HCT116 (cell line): ENCODE data around the gene MYLK. TPM values are rescaled to one million over a fixed set of nuclear protein-coding genes. Genes with fewer than 3 reads are reported as not detected.

ENCODE experiments used
- ATAC-seq: fragments of 200-7000 bp; cut with Tn5 transposase; 2 replicates; pipeline ENCODE4 v1.9.1; 2020; ENCODE audit warnings: mild to moderate bottlenecking, moderate library complexity
- BruUV-seq: library from RNA; stranded (reverse); fragments of 400-500 nt; replicated peaks from 2 replicates; lab custom pipeline; 2021; lab: Mats Ljungman, UMichigan
- CTCF ChIA-PET: fragments of 300-600 bp; sonication (Branson Sonifier 250); formaldehyde crosslinking; loops from one replicate; lab custom pipeline; 2021; ENCODE audit warnings: antibody characterized with exemption; lab: Charles Lee
- POLR2A ChIA-PET: fragments of 300-600, 350-600 bp; sonication (Branson Sonifier 250); formaldehyde crosslinking; loops from one replicate; lab custom pipeline; 2021; ENCODE audit warnings: antibody characterized with exemption; lab: Charles Lee
- RAD21 ChIA-PET, 2 experiments: fragments of 300-600 bp; sonication (Branson Sonifier 250); formaldehyde crosslinking; loops; one replicate each; lab custom pipeline; 2023; ENCODE audit warnings: low total read pairs in 2 of 2; ENCODE audit not compliant: uncharacterized antibody in 2 of 2, unreplicated experiment in 2 of 2, low non-redundant PET in 1 of 2; lab: Charles Lee
- DNase-seq: peaks from one replicate; pipeline ENCODE4 v3.0.0-alpha.2; 2010; ENCODE audit warnings: low read depth, low spot score
- H2AFZ ChIP-seq: fragments of 200-600 bp; shearing (Covaris generic), sonication (generic); 2 replicates; pipeline ENCODE4 v1.6.1; 2017; ENCODE audit warnings: low read depth, mixed run types, mixed read lengths, antibody characterized with exemption, low read length; ENCODE audit not compliant: poor library complexity, severe bottlenecking
- H3K27ac ChIP-seq: 2 replicates; pipeline ENCODE4 v1.5.1; 2012; ENCODE audit warnings: low read depth, low read length
- H3K27me3 ChIP-seq: fragments of 200-600 bp; sonication (generic); 2 replicates; pipeline ENCODE4 v1.6.1; 2016; ENCODE audit warnings: mixed run types, low read length, mixed read lengths; ENCODE audit not compliant: insufficient read depth
- H3K36me3 ChIP-seq, 2 experiments: fragments of 200-500 bp in 1 of 2; fragments of 200-600 bp in 1 of 2; sonication (Bioruptor generic) in 1 of 2; sonication (generic) in 1 of 2; 2 replicates each; pipeline versions ENCODE4 v1.5.1 to v1.6.1; 2014 to 2016; ENCODE audit warnings: low read length in 2 of 2, inconsistent platforms in 1 of 2, mixed read lengths in 1 of 2, mixed run types in 1 of 2; ENCODE audit not compliant: insufficient read depth in 2 of 2, control insufficient read depth in 1 of 2
- H3K4me1 ChIP-seq, 2 experiments: fragments of 200-600 bp in 1 of 2; sonication (generic) in 1 of 2; 2 replicates each; pipeline versions ENCODE4 v1.5.1 to v1.6.1; 2012 to 2017; ENCODE audit warnings: low read length in 2 of 2, inconsistent platforms in 1 of 2, mild to moderate bottlenecking in 1 of 2, mixed read lengths in 1 of 2, mixed run types in 1 of 2, moderate library complexity in 1 of 2; ENCODE audit not compliant: insufficient read depth in 2 of 2, control insufficient read depth in 1 of 2
- H3K4me2 ChIP-seq: fragments of 200-600 bp; sonication (generic); 2 replicates; pipeline ENCODE4 v1.6.1; 2017; ENCODE audit warnings: mixed run types, low read length, mixed read lengths
- H3K4me3 ChIP-seq, 2 experiments: fragments of 200-600 bp in 1 of 2; sonication (generic) in 1 of 2; replicated peaks in 1 of 2; 2 replicates each; pipeline ENCODE4 v1.5.1; 2011 to 2016; ENCODE audit warnings: low read length in 2 of 2, control low read depth in 1 of 2, low read depth in 1 of 2, mild to moderate bottlenecking in 1 of 2, mixed read lengths in 1 of 2, mixed run types in 1 of 2
- H3K79me2 ChIP-seq: fragments of 200-600 bp; sonication (generic); 2 replicates; pipeline ENCODE4 v1.6.1; 2017; ENCODE audit warnings: mild to moderate bottlenecking, mixed run types, low read length, moderate library complexity, mixed read lengths; ENCODE audit not compliant: insufficient read depth
- H3K9ac ChIP-seq: fragments of 200-600 bp; sonication (generic); 2 replicates; pipeline ENCODE4 v1.6.1; 2016; ENCODE audit warnings: low read length, mixed read lengths
- H3K9me2 ChIP-seq: fragments of 200-600 bp; sonication (generic), shearing (Covaris generic); 2 replicates; pipeline ENCODE4 v1.6.1; 2017; ENCODE audit warnings: mixed run types, mild to moderate bottlenecking, moderate library complexity; ENCODE audit not compliant: insufficient read depth
- H3K9me3 ChIP-seq, 2 experiments: fragments of 200-500 bp in 1 of 2; fragments of 200-600 bp in 1 of 2; sonication (Bioruptor generic) in 1 of 2; sonication (generic) in 1 of 2; 2 replicates each; pipeline ENCODE4 v1.6.1; 2014 to 2017; ENCODE audit warnings: low read length in 2 of 2, mixed read lengths in 2 of 2, inconsistent platforms in 1 of 2, low read depth in 1 of 2, mild to moderate bottlenecking in 1 of 2, mixed run types in 1 of 2, moderate library complexity in 1 of 2; ENCODE audit not compliant: control insufficient read depth in 1 of 2, insufficient read depth in 1 of 2
- H4K20me1 ChIP-seq: fragments of 200-600 bp; sonication (generic), shearing (Covaris generic); 2 replicates; pipeline ENCODE4 v1.6.1; 2017; ENCODE audit warnings: mixed run types, mild to moderate bottlenecking, moderate library complexity; ENCODE audit not compliant: insufficient read depth
- ATF3 ChIP-seq: IDR thresholded peaks from 2 replicates; pipeline ENCODE4 v1.6.1; 2012
- CEBPB ChIP-seq: IDR thresholded peaks from 2 replicates; pipeline ENCODE4 v1.6.1; 2012; ENCODE audit warnings: low read depth
- JUND ChIP-seq: IDR thresholded peaks from 2 replicates; pipeline ENCODE4 v1.6.1; 2012
- MAX ChIP-seq: IDR thresholded peaks from 2 replicates; pipeline ENCODE4 v1.6.1; 2012
- POLR2A ChIP-seq: IDR thresholded peaks from 2 replicates; pipeline ENCODE4 v1.7.0; 2011; ENCODE audit warnings: borderline replicate concordance; ENCODE audit not compliant: insufficient read depth, insufficient read length; ENCODE audit errors: extremely low read depth
- POLR2AphosphoS5 ChIP-seq: IDR thresholded peaks from 2 replicates; pipeline ENCODE4 v1.6.1; 2011; ENCODE audit warnings: mild to moderate bottlenecking, low read depth, low read length, moderate library complexity
- RAD21 ChIP-seq: IDR thresholded peaks from 2 replicates; pipeline ENCODE4 v1.6.1; 2012; ENCODE audit warnings: low read depth, mild to moderate bottlenecking
- SIN3A ChIP-seq: IDR thresholded peaks from 2 replicates; pipeline ENCODE4 v1.6.1; 2012; ENCODE audit warnings: low read depth
- SP1 ChIP-seq: IDR thresholded peaks from 2 replicates; pipeline ENCODE4 v1.6.1; 2012; ENCODE audit warnings: low read depth
- ZBTB33 ChIP-seq: IDR thresholded peaks from 2 replicates; pipeline ENCODE4 v1.6.1; 2011; ENCODE audit warnings: mild to moderate bottlenecking, low read length, moderate library complexity; ENCODE audit not compliant: insufficient replicate concordance; ENCODE audit errors: extremely low read depth
- ZNF274 ChIP-seq: fragments of 200-500 bp; sonication (Bioruptor generic); IDR thresholded peaks from 2 replicates; pipeline ENCODE4 v1.6.1; 2014; ENCODE audit warnings: mild to moderate bottlenecking, low read depth, low read length, inconsistent platforms
- intact Hi-C: fragments of 100-400 bp; cut with micrococcal nuclease; formaldehyde crosslinking; loops from 2 replicates; pipeline ENCODE4 v1.10.0; 2022
- total RNA-seq: library from RNA; stranded (reverse); gene quantifications from one replicate; pipeline ENCODE4 v1.2.1, GENCODE V29; 2021; ENCODE audit not compliant: unreplicated experiment

The MYLK gene
- total RNA-seq, 1 experiment from 2014 or later: 3.8 TPM

DNA sequence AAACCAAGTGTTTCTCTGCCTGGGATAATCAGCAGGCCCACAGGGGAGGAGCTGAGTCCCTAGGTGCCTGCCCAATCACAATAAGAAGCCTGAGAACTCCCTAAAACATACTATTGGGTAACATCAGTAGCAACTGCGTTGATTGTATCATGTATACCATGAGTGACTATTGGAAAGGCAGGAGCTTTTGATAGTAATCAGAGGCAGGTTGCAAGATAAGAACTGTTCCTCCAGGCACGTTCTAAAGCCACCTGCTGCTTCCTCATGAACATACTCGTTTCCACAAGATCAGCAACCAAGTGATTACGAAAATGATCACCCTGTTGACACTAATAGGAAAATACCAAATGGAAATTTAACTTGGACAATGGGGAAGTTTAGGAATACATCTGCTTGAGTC is 6.7 kb downstream of the MYLK start:
- no peaks in the 10 kb centered on the region for H3K36me3 ChIP-seq
- H3K4me3 ChIP-seq: no peak overlapping the region
- ATAC-seq: no peak
- no TSS peak for BruUV-seq
- no peak overlapping the region for H3K27ac ChIP-seq
- H3K4me2 ChIP-seq: no peak overlapping the region
- RAD21 ChIA-PET: no interaction called here
- no peaks in the 10 kb centered on the region for H3K4me1 ChIP-seq
- H2AFZ ChIP-seq: no peak overlapping the region
- H3K27me3 ChIP-seq: no peaks in the 10 kb centered on the region
- no peak for DNase-seq
- intact Hi-C loops: loop anchor here (1.0 to 5.0 kb wide), 2 partner anchors 202 to 225 kb away; no protein-coding TSS in a partner anchor
- no peaks in the 10 kb centered on the region for H4K20me1 ChIP-seq
- no peak overlapping the region for H3K9ac ChIP-seq
- no peaks in the 10 kb centered on the region for H3K9me3 ChIP-seq
- no peaks in the 10 kb centered on the region; the same call in 1 of the 2 replicates for H3K9me2 ChIP-seq
- H3K79me2 ChIP-seq: no peaks in the 10 kb centered on the region
- TF ChIP-seq SIN3A (no peak), ATF3 (no peak), POLR2AphosphoS5 (no peak), SP1 (no peak), JUND (no peak), POLR2A (no peak), RAD21 (no peak), CEBPB (no peak), ZNF274 (no peak), ZBTB33 (no peak), MAX (no peak)
- POLR2A ChIA-PET: no interaction called here
- CTCF ChIA-PET: interaction anchor here (0.9 kb wide), 1 partner anchor 9 kb away, joined by 3 read pairs; no protein-coding TSS in a partner anchor
